Common myeloid progenitor, CD34-positive (primary cell): ENCODE measurements around the gene HBS1L.

ENCODE experiments used
- CTCF ChIA-PET: fragments of 350-600 bp; sonication (Branson Sonifier 250); formaldehyde crosslinking; loops from one replicate; lab custom pipeline; 2021; ENCODE audit warnings: antibody characterized with exemption; lab: Charles Lee
- POLR2A ChIA-PET: fragments of 350-600 bp; sonication (Branson Sonifier 250); formaldehyde crosslinking; loops from one replicate; lab custom pipeline; 2021; ENCODE audit warnings: antibody characterized with exemption; lab: Charles Lee
- DNase-seq, 3 donors: peaks; one replicate each; pipeline versions ENCODE4 v3.0.0 to v3.0.0-alpha.2; 2013
- H3K27ac ChIP-seq, 2 experiments: 1 replicate in 1 of 2; 2 replicates in 1 of 2; pipeline ENCODE4 v1.7.0; 2013; ENCODE audit warnings: inconsistent platforms in 2 of 2, low read length in 2 of 2, mild to moderate bottlenecking in 2 of 2, low read depth in 1 of 2, moderate library complexity in 1 of 2; ENCODE audit not compliant: severe bottlenecking in 2 of 2, insufficient read depth in 1 of 2, poor library complexity in 1 of 2
- H3K27me3 ChIP-seq, 5 experiments: replicated peaks in 2 of 5; 1 replicate in 3 of 5; 2 replicates in 2 of 5; pipeline versions ENCODE4 v1.6.1 to v1.7.0; 2013; ENCODE audit warnings: low read length in 4 of 5, mild to moderate bottlenecking in 2 of 5, moderate library complexity in 2 of 5, inconsistent platforms in 1 of 5; ENCODE audit not compliant: insufficient read depth in 5 of 5, control insufficient read depth in 4 of 5
- H3K36me3 ChIP-seq, 4 experiments: 1 replicate in 2 of 4; 2 replicates in 2 of 4; pipeline versions ENCODE4 v1.6.1 to v1.7.0; 2013; ENCODE audit warnings: low read length in 3 of 4, control low read depth in 1 of 4, mild to moderate bottlenecking in 1 of 4; ENCODE audit not compliant: control insufficient read depth in 4 of 4, insufficient read depth in 4 of 4
- H3K4me1 ChIP-seq, 4 experiments: 1 replicate in 3 of 4; 2 replicates in 1 of 4; pipeline versions ENCODE4 v1.6.1 to v1.7.1; 2013; ENCODE audit warnings: low read length in 3 of 4, mild to moderate bottlenecking in 3 of 4, control low read depth in 1 of 4, inconsistent platforms in 1 of 4, moderate library complexity in 1 of 4; ENCODE audit not compliant: control insufficient read depth in 4 of 4, insufficient read depth in 4 of 4; ENCODE audit errors: control extremely low read depth in 1 of 4
- H3K4me3 ChIP-seq, 7 experiments: 1 replicate in 4 of 7; 2 replicates in 3 of 7; pipeline versions ENCODE4 v1.5.1 to v1.7.0; 2013; ENCODE audit warnings: mild to moderate bottlenecking in 7 of 7, low read length in 6 of 7, moderate library complexity in 6 of 7, inconsistent platforms in 2 of 7, low read depth in 2 of 7, control low read depth in 1 of 7; ENCODE audit not compliant: insufficient read depth in 4 of 7, control insufficient read depth in 1 of 7; ENCODE audit errors: extremely low read depth in 1 of 7
- H3K9me3 ChIP-seq, 5 experiments: 1 replicate in 4 of 5; 2 replicates in 1 of 5; pipeline versions ENCODE4 v1.6.1 to v1.7.1; 2013; ENCODE audit warnings: low read length in 4 of 5, mild to moderate bottlenecking in 2 of 5, inconsistent platforms in 1 of 5, low read depth in 1 of 5, moderate library complexity in 1 of 5; ENCODE audit not compliant: control insufficient read depth in 4 of 5, insufficient read depth in 2 of 5; ENCODE audit errors: control extremely low read depth in 1 of 5
- WGBS: methylation state at CpG from one replicate; pipeline ENCODE4 v1.1.5; 2013; ENCODE audit not compliant: insufficient coverage; 5-methylcytosine and 5-hydroxymethylcytosine counted together

The HBS1L gene

DNA sequence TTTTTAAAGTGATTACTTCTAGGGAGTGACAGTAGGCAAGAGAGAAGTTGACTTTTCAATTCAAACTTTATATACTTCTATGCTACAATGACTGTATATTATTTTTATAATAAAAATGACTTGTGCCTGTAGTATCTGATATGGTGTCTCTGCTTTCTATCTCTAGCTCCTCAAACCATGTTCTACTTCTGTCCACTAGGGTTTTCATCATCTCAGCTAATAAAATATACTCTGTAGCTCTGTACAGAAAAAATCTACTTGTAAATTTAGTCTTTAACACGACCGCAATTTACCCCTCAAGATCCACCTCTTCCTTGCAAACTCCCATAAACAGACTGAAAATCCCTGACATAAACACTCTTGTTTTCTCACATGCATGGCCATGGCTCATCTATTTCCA, 42.3 kb downstream of the HBS1L start:
- Histone ChIP-seq H3K4me3 (no peak overlapping the region), H3K27ac (no peak overlapping the region), H3K9me3 (no peaks in the 10 kb centered on the region), H3K27me3 (no peaks in the 10 kb centered on the region), H3K36me3 (peaks cover 0 to 4% (median 1%) of the 10 kb centered on the region in 4 experiments), H3K4me1 (peaks cover 0 to 8% (median 3%) of the 10 kb centered on the region in 4 experiments)
- WGBS: 100% methylated on average over 1 of the region's 2 CpGs
- DNase-seq: peak in 1 of 3 donors; percentile 8
- POLR2A ChIA-PET: no interaction called here
- CTCF ChIA-PET: no interaction called here

DNA sequence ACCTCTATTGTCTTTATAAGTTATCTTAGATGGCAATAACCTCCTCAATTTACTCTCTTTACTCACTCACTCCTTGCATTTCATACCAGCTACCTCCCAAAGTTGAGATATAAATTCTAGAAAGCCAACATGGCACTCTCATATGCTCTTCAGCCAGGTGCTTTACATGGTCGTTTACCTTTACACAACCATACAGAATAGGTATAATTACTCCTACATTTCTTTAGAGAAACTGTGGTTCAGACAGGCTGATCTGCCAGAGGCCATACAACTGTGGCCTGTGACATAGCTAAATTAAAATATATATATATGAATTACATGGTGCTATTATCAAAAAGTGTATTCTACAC, 45.7 kb downstream of the HBS1L start:
- peaks cover 0 to 6% (median 4%) of the 10 kb centered on the region in 4 experiments for H3K36me3 ChIP-seq
- H3K9me3 ChIP-seq: no peaks in the 10 kb centered on the region
- no peak for DNase-seq
- POLR2A ChIA-PET: no interaction called here
- no peak overlapping the region for H3K27ac ChIP-seq
- CTCF ChIA-PET: interaction anchor here (1.0 kb wide), 1 partner anchor 13 kb away, joined by 3 read pairs; no protein-coding TSS in a partner anchor
- H3K4me1 ChIP-seq: peaks cover 0 to under 1% (median 0%) of the 10 kb centered on the region in 4 experiments
- WGBS: no CpG with 5 or more reads among the region's 1 CpG
- H3K4me3 ChIP-seq: no peak overlapping the region
- no peaks in the 10 kb centered on the region for H3K27me3 ChIP-seq

DNA sequence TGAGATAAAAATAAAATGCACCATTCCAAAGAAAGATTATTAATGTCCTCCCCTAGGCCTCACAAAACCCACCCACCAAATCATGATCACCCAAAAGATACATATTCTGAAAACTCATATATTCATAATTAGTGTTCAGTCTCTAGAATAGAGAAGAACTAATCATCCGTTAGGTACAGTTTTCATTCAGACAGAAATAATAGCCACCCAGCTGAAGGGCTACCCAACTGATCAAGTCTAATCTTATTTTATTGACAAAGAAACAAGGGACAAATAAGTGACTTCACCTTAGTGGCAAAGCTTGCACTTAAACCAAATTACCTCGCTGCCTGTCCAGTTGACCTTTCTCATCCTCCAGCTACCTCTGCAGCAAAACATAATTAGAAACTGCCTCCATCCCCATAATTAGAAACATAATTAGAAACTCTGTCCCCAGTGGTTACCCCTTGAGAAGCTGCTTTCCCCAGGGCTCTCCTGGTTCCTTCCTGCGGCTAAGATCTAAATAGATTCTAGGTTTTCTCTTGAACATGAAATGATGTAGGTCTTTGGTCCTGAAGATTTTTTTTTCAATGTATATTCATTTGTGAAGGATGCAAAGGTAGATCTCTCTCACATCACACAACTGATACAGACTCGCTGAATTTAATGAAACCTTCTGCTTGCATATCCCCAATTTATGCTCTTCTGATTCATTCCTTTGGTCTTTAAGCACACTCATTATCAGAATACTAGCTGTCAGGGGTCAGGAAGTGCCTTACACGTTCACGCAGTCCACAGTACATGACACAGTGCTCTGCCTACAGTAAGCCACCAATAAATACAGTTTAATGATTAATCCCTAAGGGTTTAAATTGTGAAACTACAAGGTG, 46.3 kb downstream of the HBS1L start:
- H3K27ac ChIP-seq: no peak overlapping the region
- no peaks in the 10 kb centered on the region for H3K4me1 ChIP-seq
- CTCF ChIA-PET: interaction anchor here (1.0 to 1.2 kb wide), 2 partner anchors 9 to 14 kb away, joined by 3 read pairs; no protein-coding TSS in a partner anchor
- DNase-seq: no peak
- no peak overlapping the region for H3K4me3 ChIP-seq
- WGBS: 100% methylated on average over 2 of the region's 6 CpGs
- H3K36me3 ChIP-seq: peaks cover 0 to 6% (median 4%) of the 10 kb centered on the region in 4 experiments
- POLR2A ChIA-PET: no interaction called here
- H3K27me3 ChIP-seq: no peaks in the 10 kb centered on the region
- H3K9me3 ChIP-seq: no peaks in the 10 kb centered on the region

DNA sequence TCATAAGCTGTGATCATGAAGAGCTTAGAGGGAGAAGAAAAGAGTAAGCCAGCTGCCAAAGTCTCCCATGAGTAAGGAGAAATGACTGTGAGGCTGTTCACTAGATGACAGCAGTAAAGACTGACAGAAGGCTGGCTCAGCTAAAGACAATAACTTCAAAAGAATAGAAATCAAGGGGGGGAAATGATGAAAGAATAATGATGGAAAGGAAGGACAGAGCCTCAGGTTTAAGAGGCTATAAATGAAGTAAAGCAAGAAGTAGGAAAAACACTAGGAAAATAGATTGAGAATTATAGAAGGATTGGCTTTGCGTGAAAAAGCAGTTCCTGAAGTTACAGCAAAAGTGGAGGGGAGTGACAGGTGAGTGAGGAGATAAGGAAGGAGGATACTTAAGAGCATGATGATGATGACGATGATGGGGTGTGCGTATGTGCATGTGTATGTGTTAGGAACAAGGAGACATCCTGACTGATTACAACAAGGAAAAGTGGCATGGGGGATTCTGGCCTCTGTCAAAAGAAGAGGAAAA, 48.2 kb downstream of the HBS1L start:
- POLR2A ChIA-PET: no interaction called here
- H3K36me3 ChIP-seq: peaks cover 0 to 7% (median 4%) of the 10 kb centered on the region in 4 experiments
- H3K9me3 ChIP-seq: no peaks in the 10 kb centered on the region
- no peak overlapping the region for H3K27ac ChIP-seq
- WGBS: 92% methylated on average over 3 of the region's 3 CpGs
- DNase-seq: no peak
- no peaks in the 10 kb centered on the region for H3K4me1 ChIP-seq
- H3K27me3 ChIP-seq: no peaks in the 10 kb centered on the region
- CTCF ChIA-PET: interaction anchor here (0.8 to 4.9 kb wide), 4 partner anchors 8 to 66 kb away, joined by 3 to 27 read pairs (median 3); no protein-coding TSS in a partner anchor
- no peak overlapping the region for H3K4me3 ChIP-seq

DNA sequence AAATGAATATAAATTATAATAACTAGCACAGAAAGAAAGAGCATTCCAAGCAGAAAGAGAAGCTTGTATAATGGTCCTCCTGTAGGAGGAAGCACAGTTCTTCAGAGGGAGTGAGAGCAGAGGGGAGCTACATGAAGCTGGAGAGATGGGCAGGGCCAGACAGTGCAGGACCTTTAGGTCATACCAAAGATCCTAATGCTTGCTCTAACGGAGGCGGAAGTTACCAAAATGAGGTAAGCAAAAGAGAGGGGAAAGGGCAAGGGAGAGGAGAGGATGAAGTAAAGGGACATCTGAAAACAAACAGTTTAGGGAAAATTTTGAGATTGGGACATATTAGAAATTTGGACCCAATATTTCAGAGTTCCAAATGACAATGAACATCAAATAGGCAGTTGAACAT, 50.2 kb downstream of the HBS1L start:
- no peak for DNase-seq
- H3K27me3 ChIP-seq: no peaks in the 10 kb centered on the region
- H3K4me3 ChIP-seq: no peak overlapping the region
- no peaks in the 10 kb centered on the region for H3K9me3 ChIP-seq
- ChIA-PET CTCF (interaction anchor here (0.5 to 4.9 kb wide), 6 partner anchors 10 to 439 kb away, joined by 3 to 27 read pairs (median 4); no protein-coding TSS in a partner anchor), POLR2A (no interaction called here)
- 94% methylated on average over 2 of the region's 2 CpGs for WGBS
- H3K36me3 ChIP-seq: peaks cover 0 to 8% (median 6%) of the 10 kb centered on the region in 4 experiments
- H3K27ac ChIP-seq: no peak overlapping the region
- no peaks in the 10 kb centered on the region for H3K4me1 ChIP-seq

DNA sequence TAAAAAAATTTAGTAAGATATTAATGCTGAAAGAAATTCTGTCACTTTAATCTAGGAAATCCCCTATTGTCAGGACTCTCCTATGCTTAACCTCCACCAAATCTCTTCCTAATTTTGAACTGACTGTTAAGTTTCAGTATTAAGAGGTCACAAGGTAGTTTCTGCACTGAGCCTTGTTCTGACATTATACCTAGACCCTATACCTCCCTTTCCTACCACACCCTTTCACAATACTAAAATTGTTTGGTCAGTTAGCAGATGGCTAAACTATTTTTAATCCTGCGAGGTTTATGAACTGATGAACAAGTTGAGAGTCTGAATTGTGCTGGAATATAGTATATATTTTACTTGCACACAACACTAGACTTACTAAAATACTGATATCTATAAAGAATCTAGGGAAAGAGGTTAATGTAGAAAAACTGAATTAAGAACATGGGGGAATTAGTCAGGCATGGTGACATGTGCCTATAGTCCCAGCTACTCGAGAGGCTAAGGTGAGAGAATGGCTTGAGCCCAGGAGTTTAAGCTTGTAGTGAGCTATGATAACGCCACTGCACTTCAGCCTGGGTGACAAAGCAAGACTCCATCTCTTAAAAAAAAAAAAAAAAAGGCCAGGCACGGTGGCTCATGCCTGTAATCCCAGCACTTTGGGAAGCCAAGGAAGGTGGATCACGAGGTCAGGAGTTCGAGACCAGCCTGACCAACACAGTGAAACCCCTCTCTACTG, 51.5 kb downstream of the HBS1L start:
- H3K27ac ChIP-seq: no peak overlapping the region
- POLR2A ChIA-PET: no interaction called here

More for the DNA sequence above, 51.5 kb downstream of the HBS1L start:
- Histone ChIP-seq H3K36me3 (peaks cover 2 to 8% (median 6%) of the 10 kb centered on the region in 4 experiments), H3K4me1 (no peaks in the 10 kb centered on the region), H3K4me3 (no peak overlapping the region), H3K9me3 (no peaks in the 10 kb centered on the region), H3K27me3 (no peaks in the 10 kb centered on the region)
- DNase-seq: no peak
- WGBS: 100% methylated on average over 3 of the region's 6 CpGs
- CTCF ChIA-PET: interaction anchor here (0.8 to 4.9 kb wide), 4 partner anchors 9 to 181 kb away, joined by 3 to 27 read pairs (median 5); no protein-coding TSS in a partner anchor
